Hypothalamus (tissue), 51 donors: ENCODE data around the gene DTNB.

Source experiments
- DNase-seq, 51 donors: peaks; one replicate each; lab custom pipeline; 2025; lab: John Stamatoyannopoulos, UW

DTNB gene

DNA sequence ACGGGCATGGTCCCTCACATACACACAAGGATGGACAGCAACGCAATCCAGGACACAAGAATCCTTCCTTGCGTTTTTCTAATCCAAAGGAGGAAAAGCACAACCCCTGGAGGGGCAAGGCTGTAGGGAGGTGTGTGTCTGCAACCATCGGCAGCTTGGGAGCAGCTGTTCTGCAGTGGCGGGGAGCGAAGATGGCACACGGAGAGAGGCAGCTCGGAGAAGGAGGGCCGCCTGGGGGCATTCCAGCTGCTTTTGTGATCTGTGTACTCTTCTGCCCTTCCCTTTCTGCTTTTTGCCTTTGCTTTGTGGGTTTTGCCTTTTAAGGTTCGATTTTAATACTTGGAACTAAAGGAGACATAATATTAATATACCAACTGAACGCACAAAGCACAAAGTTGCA is 194.6 kb downstream of the DTNB start:
- DNase-seq: no peak

DNA sequence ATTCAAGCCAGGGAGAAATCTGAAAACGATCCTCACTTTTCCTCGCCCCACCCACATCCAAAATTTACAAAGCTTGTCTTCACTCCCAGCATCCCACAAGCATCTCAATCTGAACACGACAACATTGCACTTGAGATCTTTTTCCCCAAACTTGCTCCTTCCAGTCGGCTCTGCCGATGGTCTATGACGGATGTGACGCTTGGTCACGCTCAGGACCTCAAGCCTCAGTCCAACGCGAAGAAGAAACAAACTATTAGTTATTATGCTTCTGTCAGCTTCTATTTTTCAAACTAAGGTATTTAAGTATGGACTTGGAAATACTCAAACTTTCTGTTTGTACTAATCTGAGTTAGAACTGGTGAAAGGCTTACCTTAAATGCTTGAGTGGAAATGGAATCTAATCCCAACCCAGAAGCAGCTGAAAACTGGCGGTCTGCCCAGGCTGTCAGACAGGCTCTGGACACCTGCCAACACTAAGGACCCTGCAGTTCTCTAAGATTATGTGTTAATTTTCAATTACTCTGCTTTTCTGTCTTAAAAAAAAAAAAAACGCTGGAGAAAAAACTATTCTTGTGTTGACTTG is 199.5 kb downstream of the DTNB start:
- DNase-seq: peak in 12 of 51 donors; percentile 5 to 28 (median 14)

DNA sequence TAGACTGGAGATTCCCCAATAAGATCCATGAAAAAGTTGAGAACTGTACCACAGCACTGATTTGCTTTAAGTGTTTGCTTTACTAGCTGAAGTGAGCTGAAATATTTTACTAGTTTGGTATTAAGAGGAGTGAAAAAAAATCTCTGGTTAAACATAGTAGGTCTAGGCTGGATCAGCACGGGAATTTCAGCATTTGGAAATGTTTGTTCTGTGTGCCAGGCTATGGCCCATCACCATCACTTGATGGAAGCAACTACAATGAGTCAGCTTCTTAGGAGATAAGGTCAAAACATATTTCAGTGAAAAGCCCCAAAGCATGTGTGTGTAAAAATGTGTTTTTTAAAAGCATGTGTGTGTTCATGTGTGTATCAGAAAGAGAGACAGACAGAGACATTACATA is 200.2 kb downstream of the DTNB start:
- no peak for DNase-seq

DNA sequence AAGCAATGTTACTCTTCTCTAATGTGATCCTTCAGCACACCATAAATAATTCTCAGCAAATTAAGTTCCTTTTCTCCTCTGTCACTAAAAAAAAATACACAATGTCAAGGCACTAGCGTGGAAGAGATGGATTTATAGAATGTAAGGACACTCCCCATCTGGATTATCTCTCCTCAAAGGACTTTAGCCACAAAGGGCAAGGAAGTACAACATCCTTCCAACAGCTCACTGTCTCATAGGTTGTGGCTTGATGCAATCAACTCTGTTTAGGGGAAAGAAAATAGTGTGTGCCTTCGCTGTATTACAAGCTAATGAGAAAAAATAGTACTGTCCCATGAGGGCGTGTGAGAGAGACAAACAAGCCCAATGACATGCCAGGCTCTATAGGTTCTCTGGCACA is 202.6 kb downstream of the DTNB start:
- DNase-seq: no peak

DNA sequence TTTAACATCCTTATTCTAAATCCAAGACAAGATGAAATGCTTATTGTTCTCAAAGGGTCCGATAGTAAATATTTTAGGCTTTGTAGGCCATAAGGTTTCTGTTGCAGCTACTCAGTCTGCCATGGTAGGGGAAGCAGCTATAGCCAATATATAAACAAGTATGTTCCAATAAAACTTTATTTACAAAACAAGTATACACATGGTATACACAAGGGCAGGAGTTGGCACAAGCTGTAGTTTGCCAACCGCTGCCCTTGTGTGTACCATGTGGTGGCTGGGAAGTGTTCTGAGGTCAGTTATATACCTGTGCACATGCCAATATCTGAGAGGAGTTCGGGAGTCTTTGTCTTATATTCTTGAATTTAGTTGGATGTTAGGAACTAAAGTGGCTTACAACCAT is 205.6 kb downstream of the DTNB start:
- no peak for DNase-seq

DNA sequence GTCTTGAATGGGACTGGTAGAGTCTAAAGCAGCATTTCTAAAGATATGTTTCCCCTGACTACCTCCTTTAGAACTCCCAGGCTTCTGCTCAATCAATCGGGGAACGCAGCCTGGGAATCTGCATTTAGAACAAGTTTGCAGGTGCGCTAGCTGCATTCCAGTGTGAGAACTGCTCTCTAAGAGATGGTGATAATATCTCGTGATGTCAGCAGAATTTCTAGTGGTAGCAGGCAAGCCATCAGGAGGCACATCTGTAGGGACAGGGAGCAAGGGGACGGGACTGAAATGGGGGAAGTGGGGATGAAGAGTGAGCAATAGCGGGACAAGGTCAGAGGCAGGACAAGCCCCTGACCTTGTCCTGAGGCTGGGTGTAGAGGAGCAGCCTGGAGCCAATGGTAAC is 211.4 kb downstream of the DTNB start:
- no peak for DNase-seq

DNA sequence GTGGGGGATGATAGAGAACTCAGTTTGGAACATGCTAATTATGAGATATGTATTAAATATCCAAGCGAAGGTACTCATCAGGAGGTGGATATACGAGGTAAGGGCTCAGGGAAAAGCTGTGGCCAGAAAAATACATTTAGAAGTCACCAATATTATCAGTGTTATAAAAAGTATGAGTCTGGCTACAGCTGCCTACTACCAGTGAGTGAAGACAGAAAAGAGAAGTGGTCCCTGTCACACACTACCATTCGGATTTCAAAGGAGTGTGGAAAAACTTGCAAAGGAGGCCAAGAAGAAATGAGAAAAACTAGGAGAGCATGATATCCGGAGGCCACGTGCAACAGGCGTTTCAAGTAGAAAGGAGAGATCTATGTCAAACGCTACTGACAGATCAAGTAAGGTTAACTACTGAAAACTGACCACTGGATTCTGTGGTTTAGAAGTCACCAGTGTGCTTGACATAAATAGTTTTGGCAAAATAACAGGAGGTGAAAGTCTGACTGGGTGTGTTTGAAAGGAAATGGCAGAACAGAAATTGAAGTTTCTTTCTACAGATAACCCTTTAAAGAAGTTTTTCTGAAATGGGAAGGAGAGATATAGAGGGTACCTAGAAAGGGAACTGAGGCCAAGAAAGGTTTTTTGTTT is 213.0 kb downstream of the DTNB start:
- no peak for DNase-seq

DNA sequence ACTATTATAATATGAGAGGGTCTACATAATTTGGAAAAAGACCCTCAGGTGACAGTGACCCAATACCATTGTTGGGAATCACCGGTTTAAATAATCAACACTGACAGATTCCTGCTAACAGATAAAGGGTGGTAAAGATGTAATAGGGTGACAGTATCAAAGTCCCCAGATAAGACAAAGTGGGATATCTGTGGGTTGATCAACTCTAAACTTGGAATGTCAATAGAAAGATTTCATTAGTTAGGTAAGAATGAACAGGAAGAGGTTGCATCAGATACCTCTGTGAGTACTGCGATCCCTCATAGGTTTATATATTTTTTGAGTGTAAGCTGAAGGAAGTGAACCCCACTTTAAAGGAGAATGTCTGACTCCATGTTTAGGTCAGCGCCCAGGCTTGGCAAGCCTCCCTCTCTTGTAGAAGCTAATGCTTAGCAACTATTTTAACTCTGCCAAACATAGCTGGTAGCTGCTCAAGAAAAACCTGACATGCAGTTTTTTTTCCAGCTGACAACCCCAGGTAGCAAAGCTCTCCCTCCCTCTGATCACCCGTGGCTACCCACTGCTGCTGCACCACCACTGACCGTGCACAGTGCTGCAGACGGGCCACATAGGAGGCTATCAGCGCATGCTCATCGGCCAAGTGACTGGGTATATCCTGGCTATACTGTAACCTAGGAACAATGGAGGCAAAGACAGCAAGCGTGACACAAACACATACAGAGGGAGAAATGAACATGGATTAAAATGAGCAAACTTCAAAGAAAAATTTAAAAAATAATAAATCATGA is 218.4 kb downstream of the DTNB start:
- DNase-seq: no peak

DNA sequence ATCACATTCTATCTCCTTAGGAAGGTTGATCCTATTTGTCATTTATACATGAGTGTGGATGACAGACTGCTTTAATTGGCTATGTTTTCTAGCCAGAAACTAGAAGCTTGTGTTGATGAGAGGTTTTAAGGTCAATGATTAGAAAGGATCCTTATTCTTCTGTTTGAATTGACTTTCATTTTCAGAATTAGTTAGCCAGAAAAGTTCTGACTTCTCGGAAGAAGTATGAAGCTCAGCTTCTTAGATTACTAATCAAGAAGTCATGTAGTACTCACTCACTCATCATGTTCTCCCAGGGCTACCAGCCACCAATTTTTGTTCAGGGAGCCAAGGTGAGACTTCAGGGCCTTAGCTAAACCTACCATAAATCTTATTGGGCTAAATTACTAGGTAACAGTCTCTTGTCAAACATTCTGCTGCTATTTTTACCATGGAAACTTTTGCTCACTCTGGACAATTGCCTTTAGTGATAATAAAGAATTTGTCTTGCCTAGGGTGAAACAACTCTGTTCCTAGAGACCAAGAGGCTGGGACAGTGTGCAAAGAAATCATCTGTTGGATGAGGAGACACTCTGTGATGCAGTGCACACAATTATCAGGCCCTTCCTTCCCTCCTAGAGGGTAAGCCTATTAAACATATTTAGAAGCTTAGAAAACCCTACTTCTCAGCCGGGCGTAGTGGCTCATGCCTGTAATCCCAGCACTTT is 220.0 kb downstream of the DTNB start:
- no peak for DNase-seq

DNA sequence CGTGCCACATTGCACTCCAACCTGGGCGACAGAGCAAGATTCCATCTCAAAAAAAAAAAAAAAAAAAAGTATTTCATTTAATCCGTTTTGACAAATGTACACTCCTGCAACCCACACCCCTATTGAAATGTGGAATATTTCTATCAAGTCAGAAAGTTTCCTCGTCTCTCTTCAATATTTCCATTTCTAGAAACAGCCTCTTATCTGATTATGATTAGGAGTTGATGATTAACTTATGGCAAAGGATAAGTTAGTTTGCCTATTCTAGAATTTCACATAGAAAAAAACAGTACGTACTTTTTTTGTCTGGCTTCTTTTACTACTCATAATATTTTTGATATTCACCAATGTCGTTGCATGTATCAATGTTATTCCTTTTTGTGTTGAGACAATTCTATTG is 224.6 kb downstream of the DTNB start:
- DNase-seq: no peak

DNA sequence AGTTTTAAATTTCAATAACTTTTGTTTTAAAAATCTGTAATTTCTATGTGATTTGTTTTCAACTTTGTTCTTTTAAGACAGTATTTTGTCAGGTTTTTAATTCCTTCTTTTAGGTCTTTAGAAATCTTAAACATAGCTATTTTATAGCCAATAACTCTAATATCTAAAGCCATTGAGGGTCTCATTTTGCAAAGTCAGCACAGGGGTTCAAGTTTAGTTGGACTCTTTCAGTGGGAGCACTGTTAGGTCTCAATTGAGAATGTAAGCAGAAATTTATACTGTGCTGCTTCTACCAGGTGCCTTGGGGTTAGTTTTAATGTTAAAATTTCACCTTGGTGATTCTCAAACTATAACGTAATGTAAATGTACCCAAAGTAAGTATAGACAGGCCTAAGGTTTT is 226.4 kb downstream of the DTNB start:
- DNase-seq: no peak

DNA sequence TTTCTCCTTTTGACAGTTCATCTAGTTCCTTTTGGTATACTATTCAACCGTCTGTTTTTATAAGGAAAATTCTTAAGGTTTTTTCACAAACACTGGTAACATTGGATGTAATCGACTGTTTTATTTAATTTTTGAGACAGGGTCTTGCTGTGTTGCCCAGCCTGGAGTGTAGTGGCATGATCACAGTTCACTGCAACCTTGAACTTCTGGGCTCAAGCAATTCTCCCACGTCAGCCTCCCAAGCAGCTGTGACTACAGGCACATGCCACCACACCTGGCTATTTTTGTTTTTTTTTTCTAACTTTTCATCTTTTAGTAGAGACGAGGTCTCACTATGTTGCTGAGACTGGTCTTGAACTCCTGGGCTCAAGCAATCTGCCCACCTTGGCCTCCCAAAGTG is 227.3 kb downstream of the DTNB start:
- no peak for DNase-seq

DNA sequence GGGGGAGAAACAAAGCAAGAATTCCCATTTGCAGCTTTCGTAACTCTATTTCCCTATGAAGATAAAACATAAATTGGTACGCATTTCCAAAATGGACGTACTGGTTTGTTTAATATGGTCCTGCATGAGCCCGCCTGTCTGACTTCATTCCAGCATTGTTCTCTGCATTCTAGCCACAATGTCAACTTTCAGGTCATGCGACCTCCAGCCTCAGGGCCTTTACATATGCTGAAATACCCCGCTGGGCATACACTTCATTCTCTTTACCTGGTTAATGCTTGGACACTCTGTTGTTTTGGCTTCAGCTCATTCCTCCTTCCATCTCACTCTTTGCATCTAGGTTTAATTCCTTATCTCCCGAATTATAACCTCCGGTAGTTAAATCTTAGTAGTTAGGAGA is 227.9 kb downstream of the DTNB start:
- DNase-seq: no peak

DNA sequence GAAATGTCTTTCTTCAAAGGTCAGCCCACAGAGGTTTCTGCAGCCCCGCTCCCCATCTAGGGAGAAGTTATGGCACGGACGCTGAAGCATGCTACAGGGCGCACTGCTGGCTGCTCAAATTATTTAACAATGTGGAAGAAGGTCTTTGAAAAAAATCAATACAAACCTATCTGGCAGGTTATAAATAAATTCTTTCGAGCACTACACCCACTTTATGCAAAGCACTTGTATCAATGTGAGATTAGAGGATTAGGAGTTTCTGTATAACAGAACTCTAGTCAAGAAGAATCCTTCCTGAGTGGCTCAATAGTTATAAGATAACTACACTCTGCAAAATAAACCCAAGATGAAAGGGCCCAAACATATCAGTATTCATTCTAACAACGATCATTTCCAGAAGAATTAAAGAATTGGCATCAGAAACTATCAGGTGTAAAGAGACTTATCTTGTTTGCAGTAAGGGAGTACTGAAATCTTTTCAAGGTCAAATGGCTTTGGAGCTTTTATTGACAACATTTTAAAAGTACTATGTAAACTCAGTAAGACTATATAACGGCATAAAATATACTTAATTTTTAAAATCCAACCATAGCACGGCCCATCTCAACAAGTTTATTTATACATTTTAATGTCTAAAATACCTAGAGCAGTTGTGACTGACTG is 228.6 kb downstream of the DTNB start:
- DNase-seq: no peak

DNA sequence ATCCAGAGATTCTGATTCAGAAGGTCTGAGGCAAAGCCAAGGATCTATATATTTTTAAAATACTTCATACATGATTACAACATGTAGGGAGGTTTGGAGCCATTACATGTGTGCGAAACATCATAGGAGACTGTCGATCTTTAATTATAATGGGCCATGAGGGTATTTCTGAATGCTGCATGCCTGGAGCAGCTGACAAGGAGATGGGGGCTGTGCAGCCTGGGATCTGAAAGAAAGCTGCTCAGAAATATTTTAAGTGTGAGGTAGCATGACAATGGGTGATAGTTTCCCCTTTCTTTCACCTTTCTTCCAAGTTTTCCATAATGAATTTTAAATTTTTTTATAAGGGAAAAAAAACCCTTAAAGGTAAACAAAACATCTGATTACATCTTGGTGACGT is 229.6 kb downstream of the DTNB start:
- no peak for DNase-seq

DNA sequence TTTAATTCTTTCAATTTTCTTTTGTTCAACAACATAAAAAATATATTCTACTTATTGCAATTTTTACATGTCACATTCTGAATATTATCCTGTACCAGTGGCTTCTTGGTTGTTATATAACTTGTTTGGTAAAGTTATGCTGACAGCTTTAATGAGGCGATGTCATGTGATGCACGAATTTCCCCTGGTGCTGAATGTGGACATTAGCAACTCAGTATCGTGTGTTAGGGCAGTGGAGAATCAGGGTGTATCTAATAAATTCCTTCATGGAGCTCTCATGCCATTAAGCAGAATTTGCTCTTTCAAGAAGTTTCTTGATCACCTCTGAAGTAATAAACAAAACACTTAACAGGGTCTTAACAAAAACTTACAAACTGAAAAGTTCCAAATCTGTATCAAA is 232.0 kb downstream of the DTNB start:
- DNase-seq: no peak

DNA sequence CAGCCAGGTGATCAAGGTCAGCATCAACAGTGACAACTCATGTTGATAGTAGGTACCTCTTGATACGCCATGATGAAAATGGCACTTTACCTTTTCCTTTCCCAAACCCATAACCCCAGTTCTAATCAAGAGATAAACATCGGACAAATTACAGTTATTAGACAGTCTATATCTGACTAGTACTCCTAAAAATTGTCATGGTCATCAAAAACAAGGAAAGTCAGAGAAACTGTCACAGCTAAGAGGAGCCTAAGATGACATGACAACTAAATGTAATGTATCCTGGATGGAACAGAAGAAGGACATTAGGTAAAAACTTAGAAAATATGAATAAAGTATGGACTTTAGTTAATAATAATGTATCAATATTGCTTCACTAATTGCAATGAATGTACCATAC is 234.6 kb downstream of the DTNB start:
- no peak for DNase-seq

DNA sequence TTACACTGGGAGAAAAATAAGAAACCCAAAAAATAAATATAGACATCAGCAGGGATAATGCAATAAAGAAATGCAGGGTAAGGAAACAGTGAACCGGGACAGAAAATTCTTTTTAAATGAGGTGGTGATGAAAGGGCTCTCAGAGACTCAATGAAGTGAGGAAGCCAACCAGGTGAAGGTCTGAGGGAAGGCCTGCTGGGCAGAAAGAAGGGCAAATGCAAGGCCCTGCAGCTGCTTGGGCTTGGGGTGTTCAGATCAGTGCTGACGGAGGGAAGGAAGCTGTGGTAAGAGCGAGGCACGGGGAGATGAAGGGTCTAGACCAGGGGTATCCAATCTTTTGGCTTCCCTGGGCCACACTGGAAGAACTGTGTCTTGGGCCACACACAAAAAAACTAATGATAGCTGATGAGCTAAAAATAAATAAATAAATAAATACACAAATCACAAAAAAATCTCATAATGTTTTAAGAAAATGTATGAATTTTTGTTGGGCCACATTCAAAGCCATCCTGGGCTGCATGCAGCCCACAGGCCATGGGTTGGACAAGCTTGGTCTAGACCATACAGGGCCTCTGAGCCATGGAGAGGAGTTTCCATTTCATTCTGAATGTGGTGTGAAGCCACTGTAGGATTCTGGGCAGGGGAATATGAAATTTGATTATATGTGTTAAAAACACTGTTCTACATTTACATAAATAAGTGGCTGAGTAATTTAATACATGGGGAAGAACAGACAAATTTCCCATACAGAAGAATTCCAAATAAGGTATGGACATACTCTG is 235.3 kb downstream of the DTNB start:
- DNase-seq: no peak

DNA sequence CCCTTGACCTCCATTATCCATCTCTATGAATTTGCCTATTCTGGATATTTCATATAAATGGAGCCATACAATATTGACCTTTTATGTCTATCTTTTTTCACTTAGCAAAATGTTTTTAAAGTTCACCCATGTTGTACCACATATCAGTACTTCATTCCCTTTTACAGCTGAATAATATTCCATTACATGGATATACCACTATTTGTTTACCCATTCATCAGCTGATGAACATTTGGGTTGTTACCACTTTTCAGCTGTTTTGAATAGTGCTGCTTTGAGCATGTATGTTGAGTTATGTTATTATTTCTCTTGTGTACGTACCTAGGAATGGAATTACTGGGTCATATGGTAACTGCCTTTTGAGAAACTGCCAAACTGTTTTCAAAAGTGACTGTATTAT is 238.0 kb downstream of the DTNB start:
- DNase-seq: no peak

DNA sequence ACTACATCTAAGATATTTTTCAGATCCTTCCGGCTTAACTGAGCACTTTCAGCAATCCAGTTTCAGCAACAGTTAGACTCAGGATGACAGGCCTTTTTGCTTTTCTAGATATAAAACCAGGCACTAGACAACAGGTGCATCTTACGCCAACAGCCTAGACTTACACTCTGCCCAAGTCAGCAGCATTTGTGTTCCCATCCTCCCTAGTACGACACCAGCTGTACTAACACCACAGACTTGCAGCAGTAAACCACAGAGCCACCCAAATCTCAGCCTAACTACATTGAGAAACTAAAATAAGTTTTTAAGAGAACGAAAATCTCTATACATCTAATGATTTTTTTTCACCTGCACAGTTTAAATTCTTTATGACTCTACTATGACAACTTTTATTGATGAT is 241.8 kb downstream of the DTNB start:
- DNase-seq: no peak
